HCT116 (cell line): ENCODE results near the gene MRPL50. TPM values are rescaled to one million over a fixed set of nuclear protein-coding genes. Genes with fewer than 3 reads are reported as not detected.

Experiments
- ATAC-seq: fragments of 200-7000 bp; cut with Tn5 transposase; 2 replicates; pipeline ENCODE4 v1.9.1; 2020; ENCODE audit warnings: mild to moderate bottlenecking, moderate library complexity
- BruUV-seq: library from RNA; stranded (reverse); fragments of 400-500 nt; replicated peaks from 2 replicates; lab custom pipeline; 2021; lab: Mats Ljungman, UMichigan
- CTCF ChIA-PET: fragments of 300-600 bp; sonication (Branson Sonifier 250); formaldehyde crosslinking; loops from one replicate; lab custom pipeline; 2021; ENCODE audit warnings: antibody characterized with exemption; lab: Charles Lee
- POLR2A ChIA-PET: fragments of 300-600, 350-600 bp; sonication (Branson Sonifier 250); formaldehyde crosslinking; loops from one replicate; lab custom pipeline; 2021; ENCODE audit warnings: antibody characterized with exemption; lab: Charles Lee
- RAD21 ChIA-PET, 2 experiments: fragments of 300-600 bp; sonication (Branson Sonifier 250); formaldehyde crosslinking; loops; one replicate each; lab custom pipeline; 2023; ENCODE audit warnings: low total read pairs in 2 of 2; ENCODE audit not compliant: uncharacterized antibody in 2 of 2, unreplicated experiment in 2 of 2, low non-redundant PET in 1 of 2; lab: Charles Lee
- DNase-seq: peaks from one replicate; pipeline ENCODE4 v3.0.0-alpha.2; 2010; ENCODE audit warnings: low read depth, low spot score
- H2AFZ ChIP-seq: fragments of 200-600 bp; shearing (Covaris generic), sonication (generic); 2 replicates; pipeline ENCODE4 v1.6.1; 2017; ENCODE audit warnings: low read depth, mixed run types, mixed read lengths, antibody characterized with exemption, low read length; ENCODE audit not compliant: poor library complexity, severe bottlenecking
- H3K27ac ChIP-seq: 2 replicates; pipeline ENCODE4 v1.5.1; 2012; ENCODE audit warnings: low read depth, low read length
- H3K27me3 ChIP-seq: fragments of 200-600 bp; sonication (generic); 2 replicates; pipeline ENCODE4 v1.6.1; 2016; ENCODE audit warnings: mixed run types, low read length, mixed read lengths; ENCODE audit not compliant: insufficient read depth
- H3K36me3 ChIP-seq, 2 experiments: fragments of 200-500 bp in 1 of 2; fragments of 200-600 bp in 1 of 2; sonication (Bioruptor generic) in 1 of 2; sonication (generic) in 1 of 2; 2 replicates each; pipeline versions ENCODE4 v1.5.1 to v1.6.1; 2014 to 2016; ENCODE audit warnings: low read length in 2 of 2, inconsistent platforms in 1 of 2, mixed read lengths in 1 of 2, mixed run types in 1 of 2; ENCODE audit not compliant: insufficient read depth in 2 of 2, control insufficient read depth in 1 of 2
- H3K4me1 ChIP-seq, 2 experiments: fragments of 200-600 bp in 1 of 2; sonication (generic) in 1 of 2; 2 replicates each; pipeline versions ENCODE4 v1.5.1 to v1.6.1; 2012 to 2017; ENCODE audit warnings: low read length in 2 of 2, inconsistent platforms in 1 of 2, mild to moderate bottlenecking in 1 of 2, mixed read lengths in 1 of 2, mixed run types in 1 of 2, moderate library complexity in 1 of 2; ENCODE audit not compliant: insufficient read depth in 2 of 2, control insufficient read depth in 1 of 2
- H3K4me2 ChIP-seq: fragments of 200-600 bp; sonication (generic); 2 replicates; pipeline ENCODE4 v1.6.1; 2017; ENCODE audit warnings: mixed run types, low read length, mixed read lengths
- H3K4me3 ChIP-seq, 2 experiments: fragments of 200-600 bp in 1 of 2; sonication (generic) in 1 of 2; replicated peaks in 1 of 2; 2 replicates each; pipeline ENCODE4 v1.5.1; 2011 to 2016; ENCODE audit warnings: low read length in 2 of 2, control low read depth in 1 of 2, low read depth in 1 of 2, mild to moderate bottlenecking in 1 of 2, mixed read lengths in 1 of 2, mixed run types in 1 of 2
- H3K79me2 ChIP-seq: fragments of 200-600 bp; sonication (generic); 2 replicates; pipeline ENCODE4 v1.6.1; 2017; ENCODE audit warnings: mild to moderate bottlenecking, mixed run types, low read length, moderate library complexity, mixed read lengths; ENCODE audit not compliant: insufficient read depth
- H3K9ac ChIP-seq: fragments of 200-600 bp; sonication (generic); 2 replicates; pipeline ENCODE4 v1.6.1; 2016; ENCODE audit warnings: low read length, mixed read lengths
- H3K9me2 ChIP-seq: fragments of 200-600 bp; sonication (generic), shearing (Covaris generic); 2 replicates; pipeline ENCODE4 v1.6.1; 2017; ENCODE audit warnings: mixed run types, mild to moderate bottlenecking, moderate library complexity; ENCODE audit not compliant: insufficient read depth
- H3K9me3 ChIP-seq, 2 experiments: fragments of 200-500 bp in 1 of 2; fragments of 200-600 bp in 1 of 2; sonication (Bioruptor generic) in 1 of 2; sonication (generic) in 1 of 2; 2 replicates each; pipeline ENCODE4 v1.6.1; 2014 to 2017; ENCODE audit warnings: low read length in 2 of 2, mixed read lengths in 2 of 2, inconsistent platforms in 1 of 2, low read depth in 1 of 2, mild to moderate bottlenecking in 1 of 2, mixed run types in 1 of 2, moderate library complexity in 1 of 2; ENCODE audit not compliant: control insufficient read depth in 1 of 2, insufficient read depth in 1 of 2
- H4K20me1 ChIP-seq: fragments of 200-600 bp; sonication (generic), shearing (Covaris generic); 2 replicates; pipeline ENCODE4 v1.6.1; 2017; ENCODE audit warnings: mixed run types, mild to moderate bottlenecking, moderate library complexity; ENCODE audit not compliant: insufficient read depth
- ATF3 ChIP-seq: IDR thresholded peaks from 2 replicates; pipeline ENCODE4 v1.6.1; 2012
- CBX3 ChIP-seq: IDR thresholded peaks from 2 replicates; pipeline ENCODE4 v1.6.1; 2012; ENCODE audit warnings: low read depth
- CEBPB ChIP-seq: IDR thresholded peaks from 2 replicates; pipeline ENCODE4 v1.6.1; 2012; ENCODE audit warnings: low read depth
- CTCF ChIP-seq, 3 experiments: fragments of 200-600 bp in 1 of 3; sonication (generic) in 1 of 3; IDR thresholded peaks in 2 of 3; conservative IDR thresholded peaks in 1 of 3; 2 replicates each; pipeline ENCODE4 v1.5.1; 2012 to 2017; ENCODE audit warnings: low read depth in 2 of 3, low read length in 2 of 3, antibody characterized with exemption in 1 of 3, borderline replicate concordance in 1 of 3, control low read depth in 1 of 3, mild to moderate bottlenecking in 1 of 3, mixed read lengths in 1 of 3, mixed run types in 1 of 3, moderate library complexity in 1 of 3; ENCODE audit not compliant: insufficient read depth in 1 of 3
- EGR1 ChIP-seq: IDR thresholded peaks from 2 replicates; pipeline ENCODE4 v1.6.1; 2012; ENCODE audit warnings: low read depth
- ELF1 ChIP-seq: IDR thresholded peaks from 2 replicates; pipeline ENCODE4 v1.6.1; 2012; ENCODE audit warnings: low read depth, borderline replicate concordance
- EZH2 ChIP-seq: fragments of 200-600 bp; sonication (generic); IDR thresholded peaks from 2 replicates; pipeline ENCODE4 v1.6.1; 2017; ENCODE audit warnings: antibody characterized with exemption, mixed run types
- FOSL1 ChIP-seq: IDR thresholded peaks from 2 replicates; pipeline ENCODE4 v1.6.1; 2012; ENCODE audit warnings: low read depth
- JUND ChIP-seq: IDR thresholded peaks from 2 replicates; pipeline ENCODE4 v1.6.1; 2012
- MAX ChIP-seq: IDR thresholded peaks from 2 replicates; pipeline ENCODE4 v1.6.1; 2012
- POLR2A ChIP-seq: IDR thresholded peaks from 2 replicates; pipeline ENCODE4 v1.7.0; 2011; ENCODE audit warnings: borderline replicate concordance; ENCODE audit not compliant: insufficient read depth, insufficient read length; ENCODE audit errors: extremely low read depth
- POLR2AphosphoS5 ChIP-seq: IDR thresholded peaks from 2 replicates; pipeline ENCODE4 v1.6.1; 2011; ENCODE audit warnings: mild to moderate bottlenecking, low read depth, low read length, moderate library complexity
- SIN3A ChIP-seq: IDR thresholded peaks from 2 replicates; pipeline ENCODE4 v1.6.1; 2012; ENCODE audit warnings: low read depth
- SRF ChIP-seq: IDR thresholded peaks from 2 replicates; pipeline ENCODE4 v1.6.1; 2012; ENCODE audit warnings: low read depth
- TCF7L2 ChIP-seq: IDR thresholded peaks from 2 replicates; pipeline ENCODE4 v1.7.0; 2011; ENCODE audit warnings: borderline replicate concordance, inconsistent platforms; ENCODE audit not compliant: insufficient read depth, insufficient read length; ENCODE audit errors: extremely low read depth
- YY1 ChIP-seq: IDR thresholded peaks from 2 replicates; pipeline ENCODE4 v1.6.1; 2011; ENCODE audit warnings: low read length, low read depth, moderate library complexity, mild to moderate bottlenecking; ENCODE audit not compliant: insufficient replicate concordance; ENCODE audit errors: extremely low read depth
- ZFX ChIP-seq: fragments of 450-650 bp; IDR thresholded peaks from 2 replicates; pipeline ENCODE4 v1.6.1; 2017
- ZNF274 ChIP-seq: fragments of 200-500 bp; sonication (Bioruptor generic); IDR thresholded peaks from 2 replicates; pipeline ENCODE4 v1.6.1; 2014; ENCODE audit warnings: mild to moderate bottlenecking, low read depth, low read length, inconsistent platforms
- intact Hi-C: fragments of 100-400 bp; cut with micrococcal nuclease; formaldehyde crosslinking; loops from 2 replicates; pipeline ENCODE4 v1.10.0; 2022
- total RNA-seq: library from RNA; stranded (reverse); gene quantifications from one replicate; pipeline ENCODE4 v1.2.1, GENCODE V29; 2021; ENCODE audit not compliant: unreplicated experiment

MRPL50 gene
- total RNA-seq, 1 experiment from 2014 or later, result 14.6 TPM

GRCh38 chr9:101427957-101428655, 29.7 kb upstream of the MRPL50 start:
- intact Hi-C loops, result no loop called here
- CTCF ChIA-PET, result no interaction called here
- ATAC-seq, result no peak

GRCh38 chr9:101427358-101427757, 28.9 kb upstream of the MRPL50 start:
- no peak for ATAC-seq
- no peaks in the 10 kb centered on the region for H3K4me1 ChIP-seq
- CTCF ChIA-PET, result no interaction called here
- H2AFZ ChIP-seq, result no peak overlapping the region
- no TSS peak for BruUV-seq
- no peak overlapping the region for H3K4me2 ChIP-seq
- RAD21 ChIA-PET, result no interaction called here
- no peaks in the 10 kb centered on the region for H4K20me1 ChIP-seq
- H3K4me3 ChIP-seq, result no peak overlapping the region
- no peak for DNase-seq
- POLR2A ChIA-PET, result no interaction called here
- H3K27ac ChIP-seq, result no peak overlapping the region
- no peaks in the 10 kb centered on the region for H3K79me2 ChIP-seq
- H3K27me3 ChIP-seq, result peaks cover 14% of the 10 kb centered on the region
- no peak overlapping the region for H3K9ac ChIP-seq
- H3K36me3 ChIP-seq, result no peaks in the 10 kb centered on the region
- intact Hi-C loops, result no loop called here
- no peaks in the 10 kb centered on the region for H3K9me2 ChIP-seq
- no peaks in the 10 kb centered on the region for H3K9me3 ChIP-seq
- TF ChIP-seq CTCF (IDR thresholded peaks at IDR 0.05 in 2 of 3, conservative IDR thresholded peaks at IDR 0.05 in 1 of 3; ENCODE audit: borderline replicate concordance in 1 of 3, insufficient read depth in 1 of 3, low read depth in 2 of 3, low read length in 2 of 3) (no peak), SRF (no peak), SIN3A (no peak), TCF7L2 (no peak), YY1 (no peak), ZNF274 (no peak), JUND (no peak), ATF3 (no peak), ZFX (no peak), POLR2AphosphoS5 (no peak), EZH2 (no peak), ELF1 (no peak), MAX (no peak), EGR1 (no peak), FOSL1 (no peak), POLR2A (no peak), CBX3 (no peak), CEBPB (no peak)

More at GRCh38 chr9:101427957-101428655, 29.7 kb upstream of the MRPL50 start:
- no peak for DNase-seq
- Histone ChIP-seq H3K9ac (no peak overlapping the region), H3K36me3 (no peaks in the 10 kb centered on the region), H3K79me2 (no peaks in the 10 kb centered on the region), H2AFZ (no peak overlapping the region), H3K4me1 (no peaks in the 10 kb centered on the region), H3K9me2 (no peaks in the 10 kb centered on the region)
- BruUV-seq, result no TSS peak
- TF ChIP-seq ATF3 (no peak), YY1 (no peak)
- TF ChIP-seq, all 23 proteins: peak for 0
- no peaks in the 10 kb centered on the region for H4K20me1 ChIP-seq
- ChIA-PET POLR2A (no interaction called here), RAD21 (no interaction called here)
- no peak overlapping the region for H3K4me2 ChIP-seq
- peaks cover 14% of the 10 kb centered on the region for H3K27me3 ChIP-seq
- H3K4me3 ChIP-seq, result no peak overlapping the region
- H3K9me3 ChIP-seq, result no peaks in the 10 kb centered on the region
- H3K27ac ChIP-seq, result no peak overlapping the region
